WTC11 (cell line): ENCODE measurements around the gene HNRNPR. TPM values are rescaled to one million over a fixed set of nuclear protein-coding genes. Genes with fewer than 3 reads are reported as not detected.

Experiments
- ATAC-seq: fragments of 200-7000 bp; cut with Tn5 transposase; 2 replicates; pipeline ENCODE4 v1.10.0; 2021; ENCODE audit warnings: mild to moderate bottlenecking, moderate library complexity
- CTCF ChIA-PET: fragments of 300-600 bp; sonication (Branson Sonifier 250); formaldehyde crosslinking; loops from one replicate; lab custom pipeline; 2021; ENCODE audit warnings: antibody characterized with exemption; lab: Charles Lee
- POLR2A ChIA-PET: fragments of 350-600 bp; sonication (Branson Sonifier 250); formaldehyde crosslinking; loops from one replicate; lab custom pipeline; 2021; ENCODE audit warnings: antibody characterized with exemption; lab: Charles Lee
- DNase-seq: peaks from one replicate; pipeline ENCODE4 v3.0.0; 2021; ENCODE audit warnings: low spot score
- H3K27ac Mint-ChIP-seq: 2 replicates; pipeline ENCODE4 v1.8.0; 2021; ENCODE audit warnings: mixed read lengths
- H3K27me3 Mint-ChIP-seq: 2 replicates; pipeline ENCODE4 v1.8.0; 2021; ENCODE audit warnings: low read depth, mild to moderate bottlenecking, moderate library complexity, mixed read lengths
- H3K36me3 Mint-ChIP-seq: 2 replicates; pipeline ENCODE4 v1.8.0; 2021; ENCODE audit warnings: mixed read lengths
- H3K4me1 Mint-ChIP-seq: 2 replicates; pipeline ENCODE4 v1.8.0; 2022; ENCODE audit warnings: mixed read lengths
- H3K4me3 Mint-ChIP-seq: 2 replicates; pipeline ENCODE4 v1.8.0; 2021; ENCODE audit warnings: mild to moderate bottlenecking, moderate library complexity, mixed read lengths
- H3K9me3 Mint-ChIP-seq: 2 replicates; pipeline ENCODE4 v1.8.0; 2021; ENCODE audit warnings: mixed read lengths
- CREB1 ChIP-seq: sonication (generic); formaldehyde crosslinking; IDR thresholded peaks from 2 replicates; pipeline ENCODE4 v1.8.0; 2023; ENCODE audit warnings: mild to moderate bottlenecking, missing genetic modification reagents
- CREM ChIP-seq: sonication (generic); formaldehyde crosslinking; IDR thresholded peaks from 2 replicates; pipeline ENCODE4 v1.8.1; 2022; ENCODE audit warnings: mild to moderate bottlenecking, missing genetic modification reagents, moderate library complexity
- ESRRA ChIP-seq: sonication (generic); formaldehyde crosslinking; IDR thresholded peaks from 2 replicates; pipeline ENCODE4 v1.8.1; 2022; ENCODE audit warnings: mild to moderate bottlenecking, missing genetic modification reagents, borderline replicate concordance
- ETV6 ChIP-seq: sonication (generic); formaldehyde crosslinking; IDR thresholded peaks from 2 replicates; pipeline ENCODE4 v1.8.1; 2022; ENCODE audit warnings: mild to moderate bottlenecking, missing genetic modification reagents
- GABPB1 ChIP-seq: sonication (generic); formaldehyde crosslinking; IDR thresholded peaks from 2 replicates; pipeline ENCODE4 v1.8.1; 2023; ENCODE audit warnings: mild to moderate bottlenecking, missing genetic modification reagents
- JUN ChIP-seq: sonication (generic); formaldehyde crosslinking; IDR thresholded peaks from 2 replicates; pipeline ENCODE4 v1.8.0; 2023; ENCODE audit warnings: mild to moderate bottlenecking, missing genetic modification reagents
- NFATC4 ChIP-seq: fragments of 250-450 bp; sonication (Bioruptor Pico); IDR thresholded peaks from 2 replicates; pipeline ENCODE4 v1.9.0; 2021; ENCODE audit warnings: mild to moderate bottlenecking
- OVOL2 ChIP-seq: fragments of 250-450 bp; sonication (Bioruptor Pico); IDR thresholded peaks from 2 replicates; pipeline ENCODE4 v1.9.0; 2021; ENCODE audit warnings: mild to moderate bottlenecking, borderline replicate concordance
- RORB ChIP-seq: fragments of 250-450 bp; sonication (Bioruptor Pico); IDR thresholded peaks from 2 replicates; pipeline ENCODE4 v1.9.0; 2021; ENCODE audit warnings: mild to moderate bottlenecking
- SMAD3 ChIP-seq: sonication (generic); formaldehyde crosslinking; IDR thresholded peaks from 2 replicates; pipeline ENCODE4 v1.8.0; 2022; ENCODE audit warnings: missing genetic modification reagents, mild to moderate bottlenecking, borderline replicate concordance
- SMAD4 ChIP-seq: sonication (generic); formaldehyde crosslinking; IDR thresholded peaks from 2 replicates; pipeline ENCODE4 v1.8.0; 2022; ENCODE audit warnings: mild to moderate bottlenecking, missing genetic modification reagents
- SOX15 ChIP-seq: fragments of 250-450 bp; sonication (Bioruptor Pico); IDR thresholded peaks from 2 replicates; pipeline ENCODE4 v1.9.0; 2021; ENCODE audit warnings: mild to moderate bottlenecking
- TP53 ChIP-seq: sonication (generic); formaldehyde crosslinking; IDR thresholded peaks from 2 replicates; pipeline ENCODE4 v1.8.1; 2023; ENCODE audit warnings: mild to moderate bottlenecking, missing genetic modification reagents
- ZMAT4 ChIP-seq: fragments of 250-450 bp; sonication (Bioruptor Pico); IDR thresholded peaks from 2 replicates; pipeline ENCODE4 v1.9.0; 2021; ENCODE audit warnings: mild to moderate bottlenecking
- ZNF317 ChIP-seq: sonication (generic); formaldehyde crosslinking; IDR thresholded peaks from 2 replicates; pipeline ENCODE4 v1.8.1; 2023; ENCODE audit warnings: low read depth, mild to moderate bottlenecking, moderate library complexity, missing genetic modification reagents, borderline replicate concordance
- ZNF396 ChIP-seq: fragments of 250-450 bp; sonication (Bioruptor Pico); IDR thresholded peaks from 2 replicates; pipeline ENCODE4 v1.8.0; 2021; ENCODE audit warnings: mild to moderate bottlenecking, moderate library complexity, borderline replicate concordance
- ZNF416 ChIP-seq: fragments of 250-450 bp; sonication (Bioruptor Pico); IDR thresholded peaks from 2 replicates; pipeline ENCODE4 v1.9.0; 2021; ENCODE audit warnings: mild to moderate bottlenecking, inconsistent platforms
- ZNF671 ChIP-seq: fragments of 250-450 bp; sonication (Bioruptor Pico); IDR thresholded peaks from 2 replicates; pipeline ENCODE4 v1.8.0; 2021; ENCODE audit warnings: mild to moderate bottlenecking
- total RNA-seq: library from RNA; stranded (reverse); gene quantifications from 3 replicates; pipeline ENCODE4 v1.2.3, GENCODE V29; 2021
- TF ChIP-seq, protein P1 (sequence below): sonication (generic); formaldehyde crosslinking; IDR thresholded peaks from 2 replicates; pipeline ENCODE4 v1.8.1; 2023; ENCODE audit warnings: mild to moderate bottlenecking, missing genetic modification reagents, moderate library complexity
- TF ChIP-seq, protein P2 (sequence below): sonication (generic); formaldehyde crosslinking; IDR thresholded peaks from 2 replicates; pipeline ENCODE4 v1.8.1; 2023; ENCODE audit warnings: mild to moderate bottlenecking, moderate library complexity, missing genetic modification reagents
- TF ChIP-seq, protein P3 (sequence below): fragments of 250-450 bp; sonication (Bioruptor Pico); IDR thresholded peaks from 2 replicates; pipeline ENCODE4 v1.9.0; 2021; ENCODE audit warnings: mild to moderate bottlenecking
- TF ChIP-seq, protein P4 (sequence below): sonication (generic); formaldehyde crosslinking; IDR thresholded peaks from 2 replicates; pipeline ENCODE4 v1.8.1; 2022; ENCODE audit warnings: mild to moderate bottlenecking, moderate library complexity, missing genetic modification reagents
- TF ChIP-seq, protein P5 (sequence below): sonication (generic); formaldehyde crosslinking; IDR thresholded peaks from 2 replicates; pipeline ENCODE4 v1.8.1; 2022; ENCODE audit warnings: missing genetic modification reagents, borderline replicate concordance
- TF ChIP-seq, protein P6 (sequence below): sonication (generic); formaldehyde crosslinking; conservative IDR thresholded peaks from 2 replicates; pipeline ENCODE4 v1.8.1; 2022; ENCODE audit warnings: mild to moderate bottlenecking, missing genetic modification reagents
- TF ChIP-seq, protein P7 (sequence below): sonication (generic); formaldehyde crosslinking; IDR thresholded peaks from 2 replicates; pipeline ENCODE4 v1.8.0; 2023; ENCODE audit warnings: missing genetic modification reagents

Gene HNRNPR
- total RNA-seq, 1 experiment from 2014 or later = 178 TPM

DNA sequence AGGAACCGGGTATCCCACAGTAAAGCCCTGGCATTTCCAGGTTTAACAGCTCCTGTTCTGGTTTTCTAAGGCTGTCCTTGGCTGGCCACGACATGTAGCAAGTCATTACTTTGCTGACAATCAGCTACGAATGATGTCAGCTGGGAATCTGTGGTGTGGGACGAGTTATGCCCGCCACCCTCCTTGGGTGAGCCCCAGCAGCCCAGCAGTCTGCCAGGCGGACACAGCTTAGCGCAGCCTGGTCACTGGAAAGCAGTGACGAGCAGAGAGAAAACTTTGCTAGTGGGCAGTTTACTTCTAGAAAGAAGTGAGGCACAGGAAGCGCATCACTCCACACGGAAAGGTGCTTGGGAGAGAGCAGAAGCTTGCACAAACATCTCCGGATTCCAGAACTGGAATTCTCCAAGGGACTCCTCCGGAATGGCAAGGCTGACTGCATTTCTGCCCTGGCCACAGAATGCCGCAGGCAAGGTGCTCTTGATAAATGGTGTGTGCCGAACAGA lies 41.1 kb upstream of the HNRNPR start:
- ATAC-seq (no peak), DNase-seq (no peak)
- H3K27me3 Mint-ChIP-seq = no peaks in the 10 kb centered on the region
- no peaks in the 10 kb centered on the region for H3K9me3 Mint-ChIP-seq
- H3K4me3 Mint-ChIP-seq = no peak overlapping the region
- H3K36me3 Mint-ChIP-seq = no peaks in the 10 kb centered on the region
- no peak for TF ChIP-seq ESRRA (CRISPR knock-in tag)
- no peak for TF ChIP-seq ZMAT4 (CRISPR knock-in tag)
- TF ChIP-seq JUN = no peak
- no peak for TF ChIP-seq CREB1 (CRISPR knock-in tag)
- no peak for TF ChIP-seq SOX15
- no peak for TF ChIP-seq ZNF671
- TF ChIP-seq, protein P1, sequence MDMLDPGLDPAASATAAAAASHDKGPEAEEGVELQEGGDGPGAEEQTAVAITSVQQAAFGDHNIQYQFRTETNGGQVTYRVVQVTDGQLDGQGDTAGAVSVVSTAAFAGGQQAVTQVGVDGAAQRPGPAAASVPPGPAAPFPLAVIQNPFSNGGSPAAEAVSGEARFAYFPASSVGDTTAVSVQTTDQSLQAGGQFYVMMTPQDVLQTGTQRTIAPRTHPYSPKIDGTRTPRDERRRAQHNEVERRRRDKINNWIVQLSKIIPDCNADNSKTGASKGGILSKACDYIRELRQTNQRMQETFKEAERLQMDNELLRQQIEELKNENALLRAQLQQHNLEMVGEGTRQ (CRISPR knock-in tag) = no peak
- TF ChIP-seq, protein P2, sequence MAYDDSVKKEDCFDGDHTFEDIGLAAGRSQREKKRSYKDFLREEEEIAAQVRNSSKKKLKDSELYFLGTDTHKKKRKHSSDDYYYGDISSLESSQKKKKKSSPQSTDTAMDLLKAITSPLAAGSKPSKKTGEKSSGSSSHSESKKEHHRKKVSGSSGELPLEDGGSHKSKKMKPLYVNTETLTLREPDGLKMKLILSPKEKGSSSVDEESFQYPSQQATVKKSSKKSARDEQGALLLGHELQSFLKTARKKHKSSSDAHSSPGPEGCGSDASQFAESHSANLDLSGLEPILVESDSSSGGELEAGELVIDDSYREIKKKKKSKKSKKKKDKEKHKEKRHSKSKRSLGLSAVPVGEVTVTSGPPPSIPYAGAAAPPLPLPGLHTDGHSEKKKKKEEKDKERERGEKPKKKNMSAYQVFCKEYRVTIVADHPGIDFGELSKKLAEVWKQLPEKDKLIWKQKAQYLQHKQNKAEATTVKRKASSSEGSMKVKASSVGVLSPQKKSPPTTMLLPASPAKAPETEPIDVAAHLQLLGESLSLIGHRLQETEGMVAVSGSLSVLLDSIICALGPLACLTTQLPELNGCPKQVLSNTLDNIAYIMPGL (CRISPR knock-in tag) = no peak
- no peak overlapping the region for H3K27ac Mint-ChIP-seq
- ChIA-PET CTCF (interaction anchor here (1.3 kb wide), 1 partner anchor 19 kb away, joined by 5 read pairs; no protein-coding TSS in a partner anchor), POLR2A (interaction anchor here (0.9 kb wide), 1 partner anchor 17 kb away, joined by 3 read pairs; no protein-coding TSS in a partner anchor)
- H3K4me1 Mint-ChIP-seq = no peaks in the 10 kb centered on the region

DNA sequence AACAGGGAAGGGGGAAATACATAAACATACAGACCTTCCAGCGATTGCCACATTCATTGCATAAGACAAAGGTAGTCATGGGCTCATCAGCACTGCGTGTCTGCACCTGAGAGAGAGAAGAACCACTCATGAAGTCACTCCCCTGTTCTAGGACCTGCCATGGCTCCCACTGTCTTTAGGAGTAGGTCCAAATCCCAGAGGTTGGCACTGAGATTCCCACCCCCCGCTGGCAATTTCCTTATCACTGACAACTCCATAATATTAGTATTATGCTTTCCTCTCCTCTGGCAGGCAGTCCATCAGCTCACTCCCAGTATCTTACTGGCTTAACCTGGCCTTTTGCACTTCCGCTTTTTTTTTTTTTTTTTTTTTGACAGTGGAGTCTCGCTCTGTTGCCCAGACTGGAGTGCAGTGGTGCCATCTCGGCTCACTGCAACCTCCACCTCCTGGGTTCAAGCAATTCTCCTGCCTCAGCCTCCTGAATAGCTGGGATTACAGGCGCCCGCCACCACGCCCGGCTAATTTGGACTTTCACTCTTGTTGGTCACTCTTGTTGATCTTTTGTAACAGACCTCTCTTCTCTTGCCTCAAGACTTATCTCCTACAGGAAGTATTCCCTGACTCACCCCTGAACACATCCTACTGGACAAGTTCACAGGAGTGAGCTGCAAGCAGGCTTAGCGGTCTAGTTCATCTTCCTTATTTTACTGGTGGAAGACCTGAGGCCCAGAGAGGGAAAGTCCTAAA lies 40.4 kb upstream of the HNRNPR start:
- H3K27ac Mint-ChIP-seq = no peak overlapping the region
- H3K4me3 Mint-ChIP-seq = no peak overlapping the region
- CTCF ChIA-PET = interaction anchor here (1.3 kb wide), 1 partner anchor 19 kb away, joined by 5 read pairs; no protein-coding TSS in a partner anchor
- ATAC-seq = no peak
- no peaks in the 10 kb centered on the region for H3K36me3 Mint-ChIP-seq
- no peak for DNase-seq
- TF ChIP-seq GABPB1 (CRISPR knock-in tag) (no peak), TP53 (no peak), NFATC4 (no peak), ETV6 (CRISPR knock-in tag) (no peak), SMAD4 (no peak), ZNF416 (CRISPR knock-in tag) (no peak), OVOL2 (CRISPR knock-in tag) (no peak), SMAD3 (CRISPR knock-in tag) (no peak), ZNF317 (CRISPR knock-in tag) (no peak), RORB (CRISPR knock-in tag) (no peak), CREM (no peak), ZNF396 (CRISPR knock-in tag) (no peak)
- TF ChIP-seq, protein P3, sequence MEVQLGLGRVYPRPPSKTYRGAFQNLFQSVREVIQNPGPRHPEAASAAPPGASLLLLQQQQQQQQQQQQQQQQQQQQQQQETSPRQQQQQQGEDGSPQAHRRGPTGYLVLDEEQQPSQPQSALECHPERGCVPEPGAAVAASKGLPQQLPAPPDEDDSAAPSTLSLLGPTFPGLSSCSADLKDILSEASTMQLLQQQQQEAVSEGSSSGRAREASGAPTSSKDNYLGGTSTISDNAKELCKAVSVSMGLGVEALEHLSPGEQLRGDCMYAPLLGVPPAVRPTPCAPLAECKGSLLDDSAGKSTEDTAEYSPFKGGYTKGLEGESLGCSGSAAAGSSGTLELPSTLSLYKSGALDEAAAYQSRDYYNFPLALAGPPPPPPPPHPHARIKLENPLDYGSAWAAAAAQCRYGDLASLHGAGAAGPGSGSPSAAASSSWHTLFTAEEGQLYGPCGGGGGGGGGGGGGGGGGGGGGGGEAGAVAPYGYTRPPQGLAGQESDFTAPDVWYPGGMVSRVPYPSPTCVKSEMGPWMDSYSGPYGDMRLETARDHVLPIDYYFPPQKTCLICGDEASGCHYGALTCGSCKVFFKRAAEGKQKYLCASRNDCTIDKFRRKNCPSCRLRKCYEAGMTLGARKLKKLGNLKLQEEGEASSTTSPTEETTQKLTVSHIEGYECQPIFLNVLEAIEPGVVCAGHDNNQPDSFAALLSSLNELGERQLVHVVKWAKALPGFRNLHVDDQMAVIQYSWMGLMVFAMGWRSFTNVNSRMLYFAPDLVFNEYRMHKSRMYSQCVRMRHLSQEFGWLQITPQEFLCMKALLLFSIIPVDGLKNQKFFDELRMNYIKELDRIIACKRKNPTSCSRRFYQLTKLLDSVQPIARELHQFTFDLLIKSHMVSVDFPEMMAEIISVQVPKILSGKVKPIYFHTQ (CRISPR knock-in tag) = no peak
- TF ChIP-seq, protein P4, sequence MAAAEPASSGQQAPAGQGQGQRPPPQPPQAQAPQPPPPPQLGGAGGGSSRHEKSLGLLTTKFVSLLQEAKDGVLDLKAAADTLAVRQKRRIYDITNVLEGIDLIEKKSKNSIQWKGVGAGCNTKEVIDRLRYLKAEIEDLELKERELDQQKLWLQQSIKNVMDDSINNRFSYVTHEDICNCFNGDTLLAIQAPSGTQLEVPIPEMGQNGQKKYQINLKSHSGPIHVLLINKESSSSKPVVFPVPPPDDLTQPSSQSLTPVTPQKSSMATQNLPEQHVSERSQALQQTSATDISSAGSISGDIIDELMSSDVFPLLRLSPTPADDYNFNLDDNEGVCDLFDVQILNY (CRISPR knock-in tag) = no peak
- TF ChIP-seq, protein P5, sequence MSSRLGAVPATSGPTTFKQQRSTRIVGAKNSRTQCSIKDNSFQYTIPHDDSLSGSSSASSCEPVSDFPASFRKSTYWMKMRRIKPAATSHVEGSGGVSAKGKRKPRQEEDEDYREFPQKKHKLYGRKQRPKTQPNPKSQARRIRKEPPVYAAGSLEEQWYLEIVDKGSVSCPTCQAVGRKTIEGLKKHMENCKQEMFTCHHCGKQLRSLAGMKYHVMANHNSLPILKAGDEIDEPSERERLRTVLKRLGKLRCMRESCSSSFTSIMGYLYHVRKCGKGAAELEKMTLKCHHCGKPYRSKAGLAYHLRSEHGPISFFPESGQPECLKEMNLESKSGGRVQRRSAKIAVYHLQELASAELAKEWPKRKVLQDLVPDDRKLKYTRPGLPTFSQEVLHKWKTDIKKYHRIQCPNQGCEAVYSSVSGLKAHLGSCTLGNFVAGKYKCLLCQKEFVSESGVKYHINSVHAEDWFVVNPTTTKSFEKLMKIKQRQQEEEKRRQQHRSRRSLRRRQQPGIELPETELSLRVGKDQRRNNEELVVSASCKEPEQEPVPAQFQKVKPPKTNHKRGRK (CRISPR knock-in tag) = no peak
- TF ChIP-seq, protein P6, sequence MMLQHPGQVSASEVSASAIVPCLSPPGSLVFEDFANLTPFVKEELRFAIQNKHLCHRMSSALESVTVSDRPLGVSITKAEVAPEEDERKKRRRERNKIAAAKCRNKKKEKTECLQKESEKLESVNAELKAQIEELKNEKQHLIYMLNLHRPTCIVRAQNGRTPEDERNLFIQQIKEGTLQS (CRISPR knock-in tag) = no peak
- TF ChIP-seq, protein P7, sequence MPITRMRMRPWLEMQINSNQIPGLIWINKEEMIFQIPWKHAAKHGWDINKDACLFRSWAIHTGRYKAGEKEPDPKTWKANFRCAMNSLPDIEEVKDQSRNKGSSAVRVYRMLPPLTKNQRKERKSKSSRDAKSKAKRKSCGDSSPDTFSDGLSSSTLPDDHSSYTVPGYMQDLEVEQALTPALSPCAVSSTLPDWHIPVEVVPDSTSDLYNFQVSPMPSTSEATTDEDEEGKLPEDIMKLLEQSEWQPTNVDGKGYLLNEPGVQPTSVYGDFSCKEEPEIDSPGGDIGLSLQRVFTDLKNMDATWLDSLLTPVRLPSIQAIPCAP (CRISPR knock-in tag) = no peak
- H3K27me3 Mint-ChIP-seq = no peaks in the 10 kb centered on the region; the same call in 1 of the 2 replicates
- POLR2A ChIA-PET = interaction anchor here (0.6 to 0.9 kb wide), 3 partner anchors 16 to 191 kb away, joined by 3 to 4 read pairs (median 4); no protein-coding TSS in a partner anchor
- H3K9me3 Mint-ChIP-seq = no peaks in the 10 kb centered on the region
- H3K4me1 Mint-ChIP-seq = no peaks in the 10 kb centered on the region
